OCI-LY7 (cell line): ENCODE data around the gene ADGRG6.

Experiments
- EZH2phosphoT487 ChIP-seq: fragments of 200-600 bp; sonication (generic); IDR thresholded peaks from 2 replicates; pipeline ENCODE4 v1.6.1; 2018; ENCODE audit warnings: low read depth, borderline replicate concordance, mild to moderate bottlenecking, mixed run types, antibody characterized with exemption, low read length, moderate library complexity, mixed read lengths
- TF ChIP-seq, protein P1 (sequence below): fragments of 200-600 bp; sonication (generic); conservative IDR thresholded peaks from 2 replicates; pipeline ENCODE4 v1.5.1; 2014; ENCODE audit warnings: mild to moderate bottlenecking, antibody characterized with exemption, low read length, moderate library complexity, mixed read lengths

- TF ChIP-seq, protein P1, sequence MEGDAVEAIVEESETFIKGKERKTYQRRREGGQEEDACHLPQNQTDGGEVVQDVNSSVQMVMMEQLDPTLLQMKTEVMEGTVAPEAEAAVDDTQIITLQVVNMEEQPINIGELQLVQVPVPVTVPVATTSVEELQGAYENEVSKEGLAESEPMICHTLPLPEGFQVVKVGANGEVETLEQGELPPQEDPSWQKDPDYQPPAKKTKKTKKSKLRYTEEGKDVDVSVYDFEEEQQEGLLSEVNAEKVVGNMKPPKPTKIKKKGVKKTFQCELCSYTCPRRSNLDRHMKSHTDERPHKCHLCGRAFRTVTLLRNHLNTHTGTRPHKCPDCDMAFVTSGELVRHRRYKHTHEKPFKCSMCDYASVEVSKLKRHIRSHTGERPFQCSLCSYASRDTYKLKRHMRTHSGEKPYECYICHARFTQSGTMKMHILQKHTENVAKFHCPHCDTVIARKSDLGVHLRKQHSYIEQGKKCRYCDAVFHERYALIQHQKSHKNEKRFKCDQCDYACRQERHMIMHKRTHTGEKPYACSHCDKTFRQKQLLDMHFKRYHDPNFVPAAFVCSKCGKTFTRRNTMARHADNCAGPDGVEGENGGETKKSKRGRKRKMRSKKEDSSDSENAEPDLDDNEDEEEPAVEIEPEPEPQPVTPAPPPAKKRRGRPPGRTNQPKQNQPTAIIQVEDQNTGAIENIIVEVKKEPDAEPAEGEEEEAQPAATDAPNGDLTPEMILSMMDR = no peak
- no peak for TF ChIP-seq EZH2phosphoT487
These were observed 15.1 kb downstream of the ADGRG6 start for GRCh38 chr6:142316791-142317368.
